AG04450 (cell line): Measurements from ENCODE around the gene CD9. TPM values are rescaled to one million over a fixed set of nuclear protein-coding genes. Genes with fewer than 3 reads are reported as not detected.

Experiments
- CTCF ChIA-PET: fragments of 300-600, 350-600 bp; formaldehyde crosslinking; extraction: SDS; loops from one replicate; lab custom pipeline; 2022; ENCODE audit warnings: antibody characterized with exemption, inconsistent platforms; lab: Charles Lee
- POLR2A ChIA-PET: fragments of 350-600 bp; formaldehyde crosslinking; extraction: SDS; loops from one replicate; lab custom pipeline; 2021; ENCODE audit warnings: antibody characterized with exemption, inconsistent platforms; lab: Yijun Ruan, JAX
- DNase-seq: peaks from one replicate; pipeline ENCODE4 v3.0.0-alpha.2; 2011; ENCODE audit warnings: low read depth, low spot score
- H3K27ac ChIP-seq: one replicate; pipeline ENCODE4 v1.5.1; 2012; ENCODE audit warnings: low read depth, low read length, control low read depth
- H3K27me3 ChIP-seq: one replicate; pipeline ENCODE4 v1.6.0; 2012; ENCODE audit warnings: low read length; ENCODE audit not compliant: control insufficient read depth, insufficient read depth
- H3K4me3 ChIP-seq: 2 replicates; pipeline ENCODE4 v1.5.1; 2011; ENCODE audit warnings: mild to moderate bottlenecking, low read depth, low read length, control low read depth
- H3K9me3 ChIP-seq: 2 replicates; pipeline ENCODE4 v1.5.1; 2012; ENCODE audit warnings: low read length; ENCODE audit not compliant: control insufficient read depth, insufficient read depth
- CTCF ChIP-seq: IDR thresholded peaks from 2 replicates; pipeline ENCODE4 v1.5.1; 2011; ENCODE audit warnings: low read depth, low read length, control low read depth, inconsistent platforms
- polyA plus RNA-seq: library from polyadenylated mRNA; depleted of rRNA; stranded (reverse); fragments of >200 nt; gene quantifications from 2 replicates; pipeline ENCODE4 v1.2.3, GENCODE V29; 2011

Gene CD9
- polyA plus RNA-seq, 1 experiment: 177 TPM

DNA sequence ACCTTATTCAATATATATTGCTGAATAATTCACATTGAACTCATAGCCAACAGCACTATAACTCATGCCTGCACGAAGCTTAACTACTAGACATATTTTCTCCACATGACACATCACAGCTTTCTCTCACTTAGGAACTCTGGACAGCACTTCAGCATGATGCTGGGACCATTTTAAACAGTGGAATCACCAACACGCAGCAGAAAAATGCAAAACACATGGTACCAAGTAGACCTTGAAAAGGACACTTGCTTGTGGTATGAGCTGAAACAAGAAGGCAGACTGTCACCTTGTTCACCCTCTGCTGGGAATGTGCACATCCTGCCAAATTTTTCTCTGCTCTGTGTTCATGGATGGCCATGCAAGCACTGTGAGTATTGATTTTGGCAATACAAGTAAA is 34.8 kb upstream of the CD9 start:
- CTCF ChIA-PET: interaction anchor here (0.7 kb wide), 1 partner anchor 340 kb away, joined by 5 read pairs; no protein-coding TSS in a partner anchor
- no peak for DNase-seq

GRCh38 chr12:6166808-6167207 is 33.4 kb upstream of the CD9 start:
- Histone ChIP-seq H3K9me3 (peaks cover 5% of the 10 kb centered on the region), H3K27me3 (no peaks in the 10 kb centered on the region), H3K4me3 (no peak overlapping the region), H3K27ac (peak overlapping the region; percentile 97)
- no peak for DNase-seq
- ChIA-PET POLR2A (interaction anchor here (1.6 kb wide), 1 partner anchor 112 kb away, joined by 5 read pairs; no protein-coding TSS in a partner anchor), CTCF (interaction anchor here (1.2 to 1.4 kb wide), 3 partner anchors 29 to 118 kb away, joined by 3 to 4 read pairs (median 3); no protein-coding TSS in a partner anchor)
- no peak for TF ChIP-seq CTCF

More for the DNA sequence above, 34.8 kb upstream of the CD9 start:
- no peak for TF ChIP-seq CTCF
- POLR2A ChIA-PET: no interaction called here
- Histone ChIP-seq H3K9me3 (no peaks in the 10 kb centered on the region; the same call in 1 of the 2 replicates), H3K4me3 (no peak overlapping the region), H3K27me3 (no peaks in the 10 kb centered on the region), H3K27ac (no peak overlapping the region)

DNA sequence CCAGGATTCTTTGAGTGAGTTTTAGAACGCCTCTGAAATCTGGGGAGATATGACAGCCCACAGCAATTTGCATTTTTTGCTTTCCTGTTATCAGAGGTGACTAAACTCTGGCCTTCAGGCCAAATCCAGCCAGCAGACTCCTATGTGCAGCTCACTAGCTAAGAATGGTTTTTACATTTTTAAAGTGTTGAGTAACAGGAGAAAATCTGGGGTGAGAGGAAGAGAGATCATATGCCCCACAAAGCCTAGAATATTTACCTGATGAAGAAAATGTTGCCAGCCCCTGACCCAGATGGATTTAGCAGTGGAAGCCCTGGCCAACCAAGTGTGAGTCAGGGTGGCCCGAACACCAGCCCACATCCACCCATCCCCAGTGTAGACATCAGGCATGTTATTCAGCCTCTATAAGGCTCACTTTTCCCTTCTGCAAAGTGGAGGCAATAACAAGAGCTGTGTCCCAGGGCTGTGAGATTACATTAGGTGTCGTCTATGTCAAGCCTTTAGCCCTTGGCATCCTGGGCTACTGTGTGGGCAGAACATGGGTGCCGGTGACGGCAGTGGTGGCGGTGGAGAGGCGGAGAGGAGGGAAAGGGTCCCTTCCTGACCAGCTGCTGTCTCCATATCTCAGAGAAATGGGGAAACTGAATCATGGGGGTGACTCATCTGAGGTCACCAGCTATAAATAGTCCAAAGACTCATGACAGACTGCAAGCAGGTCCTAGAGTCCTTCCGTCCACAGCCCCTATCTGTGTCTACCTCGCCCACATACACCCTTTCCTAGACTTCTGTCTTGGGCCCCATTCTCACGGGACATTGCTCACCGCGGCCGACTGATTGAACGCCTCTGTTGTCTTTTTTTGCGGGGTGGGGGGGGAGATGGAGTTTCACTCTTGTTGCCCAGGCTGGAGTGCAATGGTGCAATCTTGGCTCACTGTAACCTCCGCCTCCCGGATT is 32.6 kb upstream of the CD9 start:
- ChIA-PET POLR2A (interaction anchor here (0.7 to 1.7 kb wide), 7 partner anchors 10 to 112 kb away, joined by 3 to 5 read pairs (median 3); no protein-coding TSS in a partner anchor), CTCF (interaction anchor here (1.2 to 1.4 kb wide), 3 partner anchors 28 to 117 kb away, joined by 3 to 4 read pairs (median 3); no protein-coding TSS in a partner anchor)
- TF ChIP-seq CTCF: no peak
- H3K27ac ChIP-seq: peak overlapping the region; percentile 97
- DNase-seq: peak; percentile 78
- H3K4me3 ChIP-seq: 0 out of 2 replicates have a peak overlapping the region, but pooled peaks have one; percentile 2
- H3K27me3 ChIP-seq: no peaks in the 10 kb centered on the region
- H3K9me3 ChIP-seq: peaks cover 10% of the 10 kb centered on the region

GRCh38 chr12:6171409-6172015 is 28.7 kb upstream of the CD9 start:
- CTCF ChIA-PET: no interaction called here
- Histone ChIP-seq H3K9me3 (peaks cover 10% of the 10 kb centered on the region), H3K27me3 (no peaks in the 10 kb centered on the region), H3K27ac (no peak overlapping the region), H3K4me3 (no peak overlapping the region)
- POLR2A ChIA-PET: no interaction called here
- TF ChIP-seq CTCF: no peak
- no peak for DNase-seq
